Activated CD4-positive, alpha-beta T cell treated with anti-CD3 and anti-CD28 coated beads, Interleukin-2, amount 10 ng/mL, durations not matched to agents 7 days and 5 days (primary cell): ENCODE measurements around the gene MYL6B. TPM values are rescaled to one million over a fixed set of nuclear protein-coding genes. Genes with fewer than 3 reads are reported as not detected.
"Not testable (repeated sequence)": the region's sequence is repeated elsewhere in the genome, so short reads cannot be mapped to it uniquely, and the experiment has no call there.

ENCODE experiments used
- CTCF ChIA-PET: fragments of 350-600 bp; sonication (Branson Sonifier 250); formaldehyde crosslinking; loops from one replicate; lab custom pipeline; 2021; ENCODE audit warnings: antibody characterized with exemption; lab: Charles Lee
- POLR2A ChIA-PET: fragments of 350-600 bp; sonication (Branson Sonifier 250); formaldehyde crosslinking; loops from one replicate; lab custom pipeline; 2021; ENCODE audit warnings: antibody characterized with exemption; lab: Charles Lee
- DNase-seq: peaks from one replicate; pipeline ENCODE4 v3.0.0-alpha.2; 2020
- H3K27ac Mint-ChIP-seq: one replicate; pipeline ENCODE4 v1.8.0; 2021; ENCODE audit warnings: mild to moderate bottlenecking, moderate library complexity, mixed read lengths
- H3K27me3 Mint-ChIP-seq: one replicate; pipeline ENCODE4 v1.8.0; 2021; ENCODE audit warnings: mixed read lengths
- H3K36me3 Mint-ChIP-seq: one replicate; pipeline ENCODE4 v1.8.0; 2021; ENCODE audit warnings: low read depth, mixed read lengths
- H3K4me1 Mint-ChIP-seq: one replicate; pipeline ENCODE4 v1.8.0; 2021; ENCODE audit warnings: mixed read lengths
- H3K4me3 Mint-ChIP-seq: one replicate; pipeline ENCODE4 v1.8.0; 2021; ENCODE audit warnings: mild to moderate bottlenecking, moderate library complexity, mixed read lengths
- H3K9me3 Mint-ChIP-seq: one replicate; pipeline ENCODE4 v1.8.0; 2021; ENCODE audit warnings: mixed read lengths
- total RNA-seq, 2 experiments: library from RNA; stranded (reverse); gene quantifications; one replicate each; pipeline ENCODE4 v1.2.3, GENCODE V29; 2021

MYL6B gene
- total RNA-seq, 2 experiments from 2014 or later = 56.6 to 63.4 TPM

GRCh38 chr12:56116267-56117081 is 35.9 kb upstream of the MYL6B start, which contains the start of gene RPL41:
RPL41 (plus strand) TSS chr12:56116633.
- peak within 1 kb of the TSS; percentile 97 for H3K27ac Mint-ChIP-seq
- CTCF ChIA-PET = interaction anchor here (0.6 to 7.8 kb wide), 5 partner anchors 12 to 72 kb away, joined by 3 to 90 read pairs (median 41); partner anchors contain the start of genes ESYT1, PA2G4 and SMARCC2
- H3K9me3 Mint-ChIP-seq = no peaks in the 10 kb centered on the region
- POLR2A ChIA-PET = interaction anchor here (1.9 kb wide), 1 partner anchor 13 kb away, joined by 10 read pairs; the partner anchor contains the start of gene PA2G4
- peak within 1 kb of the TSS; percentile 95 for H3K4me3 Mint-ChIP-seq
- H3K4me1 Mint-ChIP-seq = peaks cover 41% of the 10 kb centered on the region
- DNase-seq = peak; percentile 95
- no peaks in the 10 kb centered on the region for H3K27me3 Mint-ChIP-seq
- peaks cover 52% of the 10 kb centered on the region for H3K36me3 Mint-ChIP-seq

- H3K36me3 Mint-ChIP-seq = peaks cover 51% of the 10 kb centered on the region
- H3K9me3 Mint-ChIP-seq, DNase-seq, H3K27me3 Mint-ChIP-seq: not testable (repeated sequence)
- POLR2A ChIA-PET = interaction anchor here (1.3 to 1.4 kb wide), 2 partner anchors 10 to 35 kb away, joined by 3 to 12 read pairs; partner anchors contain the start of genes ESYT1 and MYL6B
- CTCF ChIA-PET = interaction anchor here (0.6 to 7.8 kb wide), 8 partner anchors 9 to 80 kb away, joined by 3 to 90 read pairs (median 12); partner anchors contain the start of genes ESYT1, MYL6, MYL6B and PA2G4
- peak overlapping the region; percentile 95 for H3K4me3 Mint-ChIP-seq
- H3K27ac Mint-ChIP-seq = peak overlapping the region; percentile 97
- peaks cover 40% of the 10 kb centered on the region for H3K4me1 Mint-ChIP-seq
These were observed 35.2 kb upstream of the MYL6B start for GRCh38 chr12:56117082-56117706.

- ChIA-PET POLR2A (interaction anchor here (0.6 to 1.7 kb wide), 8 partner anchors 9 to 241 kb away, joined by 3 to 12 read pairs (median 4); partner anchors contain the start of genes ESYT1, MYL6B, PA2G4 and SMARCC2), CTCF (interaction anchor here (0.6 to 7.8 kb wide), 31 partner anchors 10 to 568 kb away, joined by 3 to 90 read pairs (median 4); partner anchors contain the start of genes CNPY2, ESYT1, MYL6 and MYL6B)
- peak; percentile 99 for DNase-seq
- Mint-ChIP-seq H3K36me3 (peaks cover 43% of the 10 kb centered on the region), H3K9me3 (no peaks in the 10 kb centered on the region), H3K4me3 (peak within 1 kb of the TSS; percentile 95), H3K27ac (peak within 1 kb of the TSS; percentile 97), H3K4me1 (peaks cover 37% of the 10 kb centered on the region), H3K27me3 (no peaks in the 10 kb centered on the region)
These were observed 34.4 kb upstream of the MYL6B start, which contains the start of gene ZC3H10 for GRCh38 chr12:56117778-56118687. ZC3H10 (plus strand) TSS chr12:56118266; CDS start chr12:56120563, 2,297 bp downstream.

- CTCF ChIA-PET = interaction anchor here (0.7 to 7.8 kb wide), 29 partner anchors 10 to 567 kb away, joined by 3 to 90 read pairs (median 4); partner anchors contain the start of genes CNPY2, COQ10A, ESYT1 and MYL6
- POLR2A ChIA-PET = interaction anchor here (0.7 to 1.7 kb wide), 6 partner anchors 9 to 110 kb away, joined by 3 to 12 read pairs (median 4); partner anchors contain the start of genes ESYT1, MYL6B, PA2G4 and SMARCC2
- Mint-ChIP-seq H3K9me3 (no peaks in the 10 kb centered on the region), H3K4me3 (peak overlapping the region; percentile 95), H3K4me1 (peaks cover 39% of the 10 kb centered on the region), H3K36me3 (peaks cover 37% of the 10 kb centered on the region), H3K27ac (peak overlapping the region; percentile 97), H3K27me3 (no peaks in the 10 kb centered on the region)
- no peak for DNase-seq
These were observed 33.6 kb upstream of the MYL6B start for GRCh38 chr12:56118688-56119357.

GRCh38 chr12:56119361-56119796 is 33.0 kb upstream of the MYL6B start:
- ChIA-PET POLR2A (interaction anchor here (0.6 to 1.7 kb wide), 2 partner anchors 39 to 70 kb away, joined by 5 read pairs; partner anchors contain the start of gene SMARCC2), CTCF (interaction anchor here (0.6 to 7.8 kb wide), 18 partner anchors 9 to 566 kb away, joined by 3 to 90 read pairs (median 7); partner anchors contain the start of genes CNPY2, COQ10A, ESYT1 and MYL6B)
- DNase-seq = peak; percentile 76
- Mint-ChIP-seq H3K9me3 (no peaks in the 10 kb centered on the region), H3K4me1 (peaks cover 39% of the 10 kb centered on the region), H3K4me3 (peak overlapping the region; percentile 95), H3K27me3 (no peaks in the 10 kb centered on the region), H3K27ac (peak overlapping the region; percentile 97), H3K36me3 (peaks cover 32% of the 10 kb centered on the region)

GRCh38 chr12:56120158-56120846 is 32.1 kb upstream of the MYL6B start:
- H3K9me3 Mint-ChIP-seq = no peaks in the 10 kb centered on the region
- POLR2A ChIA-PET = interaction anchor here (0.6 kb wide), 1 partner anchor 39 kb away, joined by 5 read pairs; no protein-coding TSS in a partner anchor
- H3K4me3 Mint-ChIP-seq = no peak overlapping the region
- DNase-seq = no peak
- H3K27ac Mint-ChIP-seq = no peak overlapping the region
- CTCF ChIA-PET = interaction anchor here (0.6 to 7.8 kb wide), 12 partner anchors 8 to 344 kb away, joined by 3 to 90 read pairs (median 6); partner anchors contain the start of genes CNPY2, COQ10A, ESYT1 and PA2G4
- H3K36me3 Mint-ChIP-seq = peaks cover 34% of the 10 kb centered on the region
- no peaks in the 10 kb centered on the region for H3K27me3 Mint-ChIP-seq
- peaks cover 42% of the 10 kb centered on the region for H3K4me1 Mint-ChIP-seq

GRCh38 chr12:56121204-56121870 is 31.1 kb upstream of the MYL6B start:
- H3K27ac Mint-ChIP-seq = peak overlapping the region; percentile 34
- no peaks in the 10 kb centered on the region for H3K27me3 Mint-ChIP-seq
- POLR2A ChIA-PET = no interaction called here
- CTCF ChIA-PET = interaction anchor here (0.6 to 7.8 kb wide), 3 partner anchors 63 to 343 kb away, joined by 3 to 90 read pairs (median 7); partner anchors contain the start of gene SMARCC2
- H3K4me3 Mint-ChIP-seq = no peak overlapping the region
- peaks cover 37% of the 10 kb centered on the region for H3K36me3 Mint-ChIP-seq
- H3K4me1 Mint-ChIP-seq = peaks cover 44% of the 10 kb centered on the region
- no peaks in the 10 kb centered on the region for H3K9me3 Mint-ChIP-seq
- DNase-seq = no peak

GRCh38 chr12:56122637-56123036 is 29.8 kb upstream of the MYL6B start:
- Mint-ChIP-seq H3K4me3 (no peak overlapping the region), H3K9me3 (no peaks in the 10 kb centered on the region), H3K4me1 (peaks cover 56% of the 10 kb centered on the region), H3K27ac (no peak overlapping the region), H3K36me3 (peaks cover 26% of the 10 kb centered on the region), H3K27me3 (no peaks in the 10 kb centered on the region)
- CTCF ChIA-PET = interaction anchor here (0.5 to 6.5 kb wide), 5 partner anchors 41 to 439 kb away, joined by 3 to 79 read pairs (median 3); partner anchors contain the start of gene SMARCC2
- no peak for DNase-seq
- POLR2A ChIA-PET = no interaction called here

GRCh38 chr12:56124133-56124532 is 28.3 kb upstream of the MYL6B start:
- Mint-ChIP-seq H3K9me3 (no peaks in the 10 kb centered on the region), H3K27me3 (no peaks in the 10 kb centered on the region), H3K4me3 (no peak overlapping the region), H3K4me1 (peaks cover 48% of the 10 kb centered on the region), H3K27ac (peak overlapping the region; percentile 27), H3K36me3 (peaks cover 22% of the 10 kb centered on the region)
- ChIA-PET POLR2A (no interaction called here), CTCF (interaction anchor here (0.8 to 6.5 kb wide), 6 partner anchors 28 to 401 kb away, joined by 3 to 79 read pairs (median 4); partner anchors contain the start of gene SMARCC2)
- no peak for DNase-seq
